Esophagus (tissue), 2 donors: ENCODE measurements around the gene PACSIN2. TPM values are rescaled to one million over a fixed set of nuclear protein-coding genes. Genes with fewer than 3 reads are reported as not detected.

Experiments
- H3K27ac ChIP-seq, 2 donors: one replicate each; pipeline ENCODE4 v1.5.1; 2013; ENCODE audit warnings: low read depth in 2 of 2, mild to moderate bottlenecking in 2 of 2, inconsistent platforms in 1 of 2, low read length in 1 of 2, moderate library complexity in 1 of 2
- H3K27me3 ChIP-seq, 2 donors: one replicate each; pipeline ENCODE4 v1.6.1; 2013; ENCODE audit warnings: low read length in 2 of 2, control low read depth in 1 of 2, mild to moderate bottlenecking in 1 of 2; ENCODE audit not compliant: insufficient read depth in 2 of 2, control insufficient read depth in 1 of 2
- H3K36me3 ChIP-seq, 2 donors: one replicate each; pipeline ENCODE4 v1.6.1; 2013; ENCODE audit warnings: low read length in 1 of 2; ENCODE audit not compliant: control insufficient read depth in 2 of 2, insufficient read depth in 2 of 2
- H3K4me1 ChIP-seq, 2 donors: one replicate each; pipeline ENCODE4 v1.6.1; 2013; ENCODE audit warnings: low read length in 1 of 2; ENCODE audit not compliant: control insufficient read depth in 2 of 2, insufficient read depth in 2 of 2
- H3K4me3 ChIP-seq, 2 donors: one replicate each; pipeline ENCODE4 v1.5.1; 2013; ENCODE audit warnings: low read length in 2 of 2, mild to moderate bottlenecking in 2 of 2, low read depth in 1 of 2, moderate library complexity in 1 of 2
- H3K9me3 ChIP-seq, 2 donors: one replicate each; pipeline ENCODE4 v1.6.1; 2013; ENCODE audit warnings: mild to moderate bottlenecking in 2 of 2, low read depth in 1 of 2, low read length in 1 of 2, moderate library complexity in 1 of 2; ENCODE audit not compliant: control insufficient read depth in 2 of 2, insufficient read depth in 1 of 2
- WGBS, 2 donors: extraction: QIAGEN DNeasy Blood & Tissue Kit; methylation state at CpG; one replicate each; pipeline ENCODE4 v1.1.7; 2013; 5-methylcytosine and 5-hydroxymethylcytosine counted together
- polyA plus RNA-seq, 2 donors: library from polyadenylated mRNA; stranded (reverse); fragments of 200-250 nt; gene quantifications; one replicate each; pipeline ENCODE4 v1.2.3, GENCODE V29; 2013
- donor health status: healthy with polysubstance abuse.
- donor health status: Bipolar disorder and iron deficiency.

Gene PACSIN2
- polyA plus RNA-seq, 2 donors = 17.1 to 20.3 TPM

DNA sequence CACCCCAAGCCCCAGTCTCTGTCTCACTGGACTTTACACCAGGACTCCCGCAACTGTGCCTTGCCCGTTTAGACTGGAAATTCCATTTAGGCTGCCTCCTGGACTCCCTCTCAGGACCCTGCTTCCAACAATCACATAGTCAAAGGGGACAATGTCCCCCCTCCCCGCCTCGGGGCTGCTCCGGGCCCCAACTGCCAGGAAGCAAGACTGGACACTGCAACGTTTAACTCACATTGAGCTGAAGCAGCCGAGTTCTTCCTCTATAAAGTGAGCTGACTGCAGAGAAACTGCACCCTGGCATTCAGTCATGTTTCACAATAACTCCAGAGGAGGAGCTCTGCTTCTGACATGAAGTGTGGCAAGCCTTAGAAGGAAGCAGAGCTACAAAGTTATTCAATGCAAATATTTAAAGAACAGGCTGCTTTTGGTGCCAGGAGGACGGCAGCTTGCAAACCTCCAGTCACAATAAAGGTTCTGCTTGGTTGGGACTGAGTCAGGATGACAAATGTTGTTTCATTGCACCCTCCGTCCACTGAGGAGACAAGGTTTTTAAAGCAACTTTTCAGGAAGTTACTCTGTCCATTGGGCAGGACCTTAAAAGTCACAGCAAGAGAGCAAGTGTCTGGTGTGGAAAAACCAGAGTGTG, 19.9 kb downstream of the PACSIN2 start:
- Histone ChIP-seq H3K9me3 (peaks cover 0 to 4% of the 10 kb centered on the region in 2 donors), H3K4me1 (peaks cover 17 to 25% of the 10 kb centered on the region in 2 donors), H3K4me3 (peak overlapping the region in 1 of 2 donors; percentile 37), H3K27me3 (no peaks in the 10 kb centered on the region), H3K36me3 (no peaks in the 10 kb centered on the region), H3K27ac (peak overlapping the region; percentile 94 to 98)
- 16 to 17% methylated on average over 9 of the region's 9 CpGs for WGBS, 2 donors

DNA sequence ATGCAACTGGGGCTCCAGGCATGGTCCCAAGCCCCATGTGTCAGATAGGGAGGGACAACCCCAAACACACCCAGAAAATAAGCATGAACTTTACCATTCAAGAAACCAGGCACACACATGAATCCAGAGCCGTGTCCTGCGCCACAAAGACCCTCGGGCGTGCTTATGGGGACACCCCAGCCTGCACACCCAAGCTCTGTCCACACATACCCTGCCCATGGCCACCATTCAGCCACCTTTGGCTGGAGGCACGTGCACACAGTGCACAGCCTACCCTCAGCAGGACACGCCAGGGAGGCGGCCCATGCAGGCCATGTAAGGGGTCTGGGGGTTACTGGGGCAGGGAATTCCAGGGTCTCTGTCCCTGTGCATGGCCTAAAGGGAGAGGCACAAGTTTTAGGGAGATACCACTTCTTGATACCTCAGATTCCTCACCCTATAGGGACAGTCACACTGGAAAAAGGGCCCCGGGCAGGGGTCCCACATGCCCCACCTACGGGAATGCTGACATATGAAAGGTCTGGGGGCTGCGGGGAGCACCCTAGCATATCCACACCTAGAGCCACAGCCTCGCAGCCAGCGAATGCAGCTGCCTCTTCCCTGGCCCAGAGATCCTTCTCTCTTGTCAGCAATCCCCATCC, 20.6 kb downstream of the PACSIN2 start:
- Histone ChIP-seq H3K4me3 (peak overlapping the region in 1 of 2 donors; percentile 37), H3K4me1 (peaks cover 15 to 25% of the 10 kb centered on the region in 2 donors), H3K27ac (peak overlapping the region; percentile 94 to 98), H3K9me3 (peaks cover 0 to 4% of the 10 kb centered on the region in 2 donors), H3K36me3 (no peaks in the 10 kb centered on the region), H3K27me3 (no peaks in the 10 kb centered on the region)
- WGBS, 2 donors = 64 to 71% methylated on average over 12 of the region's 12 CpGs

DNA sequence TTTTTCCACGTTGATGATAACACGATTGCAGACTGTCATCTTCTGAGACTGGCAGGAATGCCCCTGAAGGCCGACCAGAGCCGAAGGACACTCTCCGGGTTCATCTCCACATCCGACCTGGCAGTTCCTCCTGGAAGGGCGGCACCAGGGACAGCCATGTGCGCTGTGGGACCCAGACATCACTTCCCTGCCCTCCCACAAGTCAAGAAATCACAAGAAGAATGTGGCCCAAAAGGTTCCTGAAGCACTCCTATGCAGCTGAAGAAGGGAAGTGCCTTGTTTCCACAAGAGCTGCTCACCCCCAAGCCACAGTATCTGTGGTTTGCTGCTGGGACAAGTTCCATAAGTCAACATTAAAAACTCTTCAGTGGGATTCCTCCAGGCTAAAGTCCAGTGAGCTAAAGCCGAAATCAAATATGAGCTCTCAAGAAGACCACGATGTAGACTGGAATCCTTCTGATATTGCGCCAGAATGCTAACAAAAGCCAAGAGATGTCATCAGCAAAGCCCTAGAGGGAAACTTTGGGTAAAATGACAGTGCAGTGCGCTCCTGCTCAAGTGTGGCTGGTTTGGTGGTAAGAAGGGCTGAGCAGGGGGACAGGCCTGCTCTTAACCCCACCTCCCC, 21.2 kb downstream of the PACSIN2 start:
- 49 to 64% methylated on average over 12 of the region's 12 CpGs for WGBS, 2 donors
- Histone ChIP-seq H3K27ac (peak overlapping the region; percentile 94 to 98), H3K4me3 (no peak overlapping the region), H3K9me3 (peaks cover 0 to 1% of the 10 kb centered on the region in 2 donors), H3K4me1 (peaks cover 15 to 25% of the 10 kb centered on the region in 2 donors), H3K27me3 (no peaks in the 10 kb centered on the region), H3K36me3 (no peaks in the 10 kb centered on the region)

DNA sequence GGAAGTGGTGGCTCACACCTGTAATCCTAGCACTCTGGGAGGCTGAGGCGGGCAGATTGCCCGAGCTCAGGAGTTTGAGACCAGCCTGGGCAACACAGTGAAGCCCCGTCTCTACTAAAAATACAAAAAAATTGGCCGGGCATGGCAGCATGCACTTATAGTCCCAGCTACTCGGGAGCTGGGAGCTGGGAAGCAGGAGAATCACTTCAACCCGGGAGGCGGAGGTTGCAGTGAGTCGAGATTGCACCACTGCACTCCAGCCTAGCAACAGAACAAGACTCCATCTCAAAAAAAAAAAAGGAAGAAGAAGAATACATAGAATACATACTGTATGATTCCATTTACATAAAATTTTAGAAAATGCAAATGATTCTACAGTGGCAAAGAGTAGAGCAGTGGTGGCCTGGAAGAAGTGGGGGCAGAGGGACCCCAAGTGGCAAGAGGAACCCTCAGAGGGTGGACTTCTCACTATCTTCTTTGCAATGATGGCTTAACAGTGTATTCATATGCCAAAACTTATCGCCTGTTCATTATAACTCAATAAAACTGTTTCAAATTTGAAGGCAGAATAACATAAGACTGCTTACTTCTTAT, 22.0 kb downstream of the PACSIN2 start:
- H3K36me3 ChIP-seq = no peaks in the 10 kb centered on the region
- no peaks in the 10 kb centered on the region for H3K27me3 ChIP-seq
- H3K4me3 ChIP-seq = no peak overlapping the region
- H3K27ac ChIP-seq = peak overlapping the region in 1 of 2 donors; percentile 59
- peaks cover 12 to 25% of the 10 kb centered on the region in 2 donors for H3K4me1 ChIP-seq
- 75 to 79% methylated on average over 9 of the region's 9 CpGs for WGBS, 2 donors
- H3K9me3 ChIP-seq = no peaks in the 10 kb centered on the region

DNA sequence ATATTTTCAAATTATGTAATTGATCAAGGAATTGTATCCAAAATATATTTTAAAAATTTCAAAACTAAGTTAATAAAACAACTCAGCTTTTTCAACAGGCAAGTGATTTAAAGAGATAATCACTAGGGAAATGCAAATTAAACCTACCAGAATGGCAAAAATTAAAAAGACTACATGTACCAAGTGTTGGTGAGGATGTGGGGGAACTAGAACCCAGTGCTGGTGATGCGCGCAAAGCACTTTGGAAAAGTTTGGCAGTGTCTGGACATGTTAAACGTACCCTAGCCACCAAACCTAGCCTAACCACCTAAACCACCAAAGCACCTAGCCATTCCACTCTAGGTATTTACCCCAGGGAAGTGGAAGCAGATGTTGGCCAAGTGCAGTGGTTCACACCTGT, 22.9 kb downstream of the PACSIN2 start:
- Histone ChIP-seq H3K27ac (no peak overlapping the region), H3K27me3 (no peaks in the 10 kb centered on the region), H3K4me3 (no peak overlapping the region), H3K36me3 (no peaks in the 10 kb centered on the region), H3K4me1 (peaks cover 12 to 21% of the 10 kb centered on the region in 2 donors), H3K9me3 (no peaks in the 10 kb centered on the region)
- 90 to 94% methylated on average over 3 of the region's 3 CpGs for WGBS, 2 donors

DNA sequence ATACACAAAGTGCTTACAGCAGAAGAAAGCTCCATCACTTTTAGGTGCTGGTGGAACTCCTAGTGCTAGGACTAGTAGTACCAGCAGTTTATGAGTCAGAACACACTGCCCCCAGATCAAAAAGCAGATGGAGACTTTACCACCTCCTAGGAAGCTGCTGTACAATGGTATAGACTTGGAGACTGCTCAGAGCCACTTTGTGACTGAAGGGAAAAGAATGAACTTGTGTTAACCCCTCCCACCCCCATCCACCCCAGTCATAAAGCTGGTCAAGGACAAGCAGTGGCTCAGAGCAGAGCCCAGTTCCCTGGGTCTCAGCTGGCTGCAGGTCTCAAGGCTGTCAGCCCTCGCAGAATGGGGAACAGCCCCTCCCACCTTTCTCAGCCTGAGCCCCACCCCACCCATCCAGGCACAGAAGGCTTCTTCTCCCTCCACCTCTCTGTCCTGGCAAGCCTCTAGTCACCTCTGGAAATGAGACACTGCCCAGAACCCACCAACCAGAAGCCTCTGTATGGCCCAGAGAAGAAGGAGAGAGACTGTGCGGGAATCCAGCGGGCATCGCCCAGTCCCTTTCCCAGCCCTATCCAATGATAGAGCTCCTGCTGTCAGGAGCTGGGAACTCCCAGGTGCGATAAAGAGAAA, 23.8 kb downstream of the PACSIN2 start:
- Histone ChIP-seq H3K4me3 (no peak overlapping the region), H3K36me3 (no peaks in the 10 kb centered on the region), H3K9me3 (no peaks in the 10 kb centered on the region), H3K4me1 (peaks cover 12 to 24% of the 10 kb centered on the region in 2 donors), H3K27me3 (no peaks in the 10 kb centered on the region), H3K27ac (peak overlapping the region in 1 of 2 donors; percentile 24)
- WGBS, 2 donors = 63 to 76% methylated on average over 5 of the region's 5 CpGs

DNA sequence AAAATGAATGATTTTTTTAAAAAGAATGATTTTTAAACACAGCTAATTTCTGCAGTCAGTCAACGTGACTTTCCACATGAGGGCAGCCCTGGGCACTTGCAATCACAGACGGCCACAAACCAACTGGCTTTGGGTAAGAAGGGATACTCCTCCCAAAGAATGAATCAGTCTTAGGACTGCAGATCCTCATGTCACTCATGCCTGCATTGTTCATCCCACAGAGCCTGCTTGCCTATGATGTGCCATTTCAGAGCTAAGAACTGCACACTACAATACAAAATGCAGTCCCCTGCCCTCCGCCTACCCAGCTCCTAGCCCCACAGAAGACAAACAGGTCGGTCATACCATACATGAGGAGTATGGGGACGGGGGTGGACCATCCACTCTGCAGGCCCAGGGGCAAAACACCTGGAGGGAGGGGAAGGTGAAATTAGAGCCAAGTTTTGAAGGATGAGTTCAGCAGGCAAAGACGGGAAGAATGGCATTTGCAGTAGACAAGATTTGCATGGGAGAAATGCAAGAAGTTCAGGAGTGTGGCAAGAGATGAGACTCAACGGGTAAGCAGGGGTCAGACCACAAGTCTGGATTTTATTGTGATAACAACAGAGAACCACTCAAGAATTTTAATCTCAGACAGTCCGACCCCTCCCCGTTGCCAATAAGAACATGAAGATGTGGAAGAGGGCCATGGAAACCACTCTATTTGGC, 24.7 kb downstream of the PACSIN2 start:
- Histone ChIP-seq H3K4me1 (peaks cover 12 to 22% of the 10 kb centered on the region in 2 donors), H3K4me3 (no peak overlapping the region), H3K27ac (peak overlapping the region in 1 of 2 donors; percentile 34), H3K36me3 (no peaks in the 10 kb centered on the region), H3K9me3 (no peaks in the 10 kb centered on the region), H3K27me3 (no peaks in the 10 kb centered on the region)
- 57 to 67% methylated on average over 9 of the region's 9 CpGs for WGBS, 2 donors

DNA sequence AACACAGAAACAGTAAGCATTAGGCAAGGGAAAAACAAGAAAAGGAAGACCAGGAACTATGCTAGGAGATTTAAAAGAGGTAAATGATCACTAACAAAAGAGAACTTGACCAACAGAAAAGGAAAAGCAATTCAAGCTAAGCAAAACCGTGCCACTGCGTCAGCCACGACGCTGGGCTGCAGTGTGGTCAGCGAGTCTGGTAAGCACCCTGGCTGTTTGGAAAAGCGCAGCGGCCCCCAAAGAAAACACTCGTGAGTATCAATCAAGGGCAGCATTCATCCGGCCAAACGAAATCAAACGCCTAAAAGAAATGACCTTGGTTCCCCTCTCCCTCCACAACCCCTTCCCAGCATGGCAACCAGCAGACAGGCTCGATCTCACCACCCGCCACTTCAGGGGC, 28.8 kb downstream of the PACSIN2 start:
- Histone ChIP-seq H3K36me3 (no peaks in the 10 kb centered on the region), H3K4me3 (no peak overlapping the region), H3K27me3 (no peaks in the 10 kb centered on the region), H3K27ac (no peak overlapping the region), H3K9me3 (no peaks in the 10 kb centered on the region), H3K4me1 (peaks cover 0 to 11% of the 10 kb centered on the region in 2 donors)
- 81 to 86% methylated on average over 13 of the region's 13 CpGs for whole genome bisulfite sequencing, 2 donors

DNA sequence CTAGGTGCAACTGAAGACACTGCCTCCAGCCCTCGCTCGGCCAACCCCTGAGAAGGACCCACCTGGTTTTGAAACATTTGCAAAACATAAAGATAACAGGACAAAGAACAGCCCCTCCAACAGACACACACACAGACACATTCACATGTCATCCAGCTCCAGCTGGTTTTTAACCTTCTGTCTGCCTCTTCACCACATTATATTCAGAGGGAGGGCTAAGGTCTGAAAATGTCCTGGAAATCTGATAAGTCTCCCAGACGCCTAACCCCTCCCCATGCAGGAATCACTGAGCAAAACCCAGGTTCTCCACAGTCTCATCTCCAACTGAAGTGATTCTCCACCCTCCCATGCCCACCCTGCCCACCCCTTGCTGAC, 29.4 kb downstream of the PACSIN2 start:
- no peaks in the 10 kb centered on the region for H3K9me3 ChIP-seq
- no peak overlapping the region for H3K4me3 ChIP-seq
- no peaks in the 10 kb centered on the region for H3K27me3 ChIP-seq
- WGBS, 2 donors = 82 to 93% methylated on average over 3 of the region's 3 CpGs
- no peaks in the 10 kb centered on the region for H3K36me3 ChIP-seq
- no peak overlapping the region for H3K27ac ChIP-seq
- peaks cover 0 to 11% of the 10 kb centered on the region in 2 donors for H3K4me1 ChIP-seq
